Measurements from ENCODE around the gene IL20.

The IL20 gene, protein sequence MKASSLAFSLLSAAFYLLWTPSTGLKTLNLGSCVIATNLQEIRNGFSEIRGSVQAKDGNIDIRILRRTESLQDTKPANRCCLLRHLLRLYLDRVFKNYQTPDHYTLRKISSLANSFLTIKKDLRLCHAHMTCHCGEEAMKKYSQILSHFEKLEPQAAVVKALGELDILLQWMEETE

DNA sequence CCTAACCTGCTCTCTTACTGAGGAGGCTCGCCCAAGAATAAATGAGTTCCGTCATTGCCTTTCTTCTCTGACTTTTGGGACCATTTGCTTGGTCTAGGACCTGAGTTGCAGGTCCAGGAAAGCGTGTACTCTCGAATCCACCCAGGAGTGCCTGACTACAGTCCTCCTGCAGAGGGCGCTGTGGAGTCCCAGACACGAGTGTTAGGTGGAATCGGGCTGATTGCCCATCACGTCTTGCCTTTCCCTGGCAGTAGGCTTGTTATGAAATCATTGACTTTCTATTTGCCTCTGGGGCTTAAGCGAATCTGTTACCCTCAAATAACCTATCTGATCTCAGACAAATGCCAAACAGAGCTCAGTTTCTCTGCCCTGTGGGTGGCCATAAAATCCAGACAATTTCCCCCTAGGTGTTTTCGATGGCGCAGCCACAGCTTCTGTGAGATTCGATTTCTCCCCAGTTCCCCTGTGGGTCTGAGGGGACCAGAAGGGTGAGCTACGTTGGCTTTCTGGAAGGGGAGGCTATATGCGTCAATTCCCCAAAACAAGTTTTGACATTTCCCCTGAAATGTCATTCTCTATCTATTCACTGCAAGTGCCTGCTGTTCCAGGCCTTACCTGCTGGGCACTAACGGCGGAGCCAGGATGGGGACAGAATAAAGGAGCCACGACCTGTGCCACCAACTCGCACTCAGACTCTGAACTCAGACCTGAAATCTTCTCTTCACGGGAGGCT, at the start of gene IL20:
IL20 (plus strand) TSS at position 685 of the 733 bp plus-strand sequence. CDS start 230 bp downstream, outside the sequence.
- DNase-seq: peak; percentile 44

DNA sequence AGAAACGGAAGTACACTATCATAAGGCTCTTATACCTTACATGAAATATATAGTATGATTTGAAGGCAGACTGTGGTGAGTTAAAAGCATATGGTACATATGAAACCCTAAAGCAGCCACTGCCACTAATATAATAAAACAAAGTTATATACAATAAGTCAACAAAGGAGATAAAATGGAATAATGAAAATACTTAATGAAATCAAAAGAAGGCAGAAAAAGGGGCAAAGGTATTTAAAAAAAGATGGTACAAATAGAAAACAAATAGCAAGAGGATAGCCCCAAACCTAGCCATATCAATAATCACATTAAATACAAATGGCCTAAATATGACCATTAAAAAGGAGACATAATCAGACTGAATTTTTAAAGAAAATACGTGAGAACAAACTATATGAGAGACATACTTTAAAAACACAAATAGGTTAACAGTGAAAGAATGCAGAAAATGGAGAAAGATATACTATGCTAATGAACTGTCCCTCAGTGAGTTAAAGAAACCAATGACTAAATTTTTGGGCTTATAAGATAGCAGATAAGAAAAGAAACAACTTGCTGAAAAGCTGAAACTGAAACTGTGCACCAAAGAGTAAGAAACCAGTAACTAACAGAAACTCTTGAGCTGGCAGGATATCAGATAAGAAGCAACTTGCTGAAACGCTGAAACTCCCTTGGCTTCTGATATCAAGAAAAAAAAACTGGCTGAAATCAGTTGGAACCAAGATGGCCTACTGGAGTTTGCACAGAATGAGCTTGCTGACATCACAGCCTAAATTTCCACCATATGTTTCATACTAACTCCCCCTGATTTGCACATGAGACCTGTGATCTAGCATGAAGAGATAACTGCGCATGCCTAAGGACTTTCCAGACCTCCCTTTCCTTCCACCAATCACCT, 48.8 kb upstream of the IL20 start:
- DNase-seq: no peak

DNA sequence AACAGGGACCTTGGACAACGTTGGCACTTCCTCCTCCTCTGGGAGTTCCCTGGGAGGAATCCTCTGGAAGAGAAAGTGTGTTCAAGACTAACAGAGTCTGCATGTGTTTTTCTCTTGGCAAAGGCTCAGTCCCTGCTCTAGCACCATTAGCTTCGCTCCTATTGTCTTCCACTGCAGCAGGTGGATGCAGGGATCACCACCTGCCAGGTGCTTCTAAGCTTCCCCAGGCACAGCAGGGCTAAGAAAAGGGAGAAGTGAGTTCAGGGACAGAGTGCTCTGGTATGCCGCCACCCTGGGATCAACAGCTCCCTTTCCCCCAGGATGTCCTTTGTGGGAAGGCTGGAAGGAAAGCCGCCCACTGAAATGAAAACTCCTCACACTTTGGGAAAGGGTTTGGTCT, 43.9 kb upstream of the IL20 start:
- no peak for DNase-seq

- DNase-seq: no peak
Observed at GRCh38 chr1:206823727-206824126, 41.7 kb upstream of the IL20 start.

DNA sequence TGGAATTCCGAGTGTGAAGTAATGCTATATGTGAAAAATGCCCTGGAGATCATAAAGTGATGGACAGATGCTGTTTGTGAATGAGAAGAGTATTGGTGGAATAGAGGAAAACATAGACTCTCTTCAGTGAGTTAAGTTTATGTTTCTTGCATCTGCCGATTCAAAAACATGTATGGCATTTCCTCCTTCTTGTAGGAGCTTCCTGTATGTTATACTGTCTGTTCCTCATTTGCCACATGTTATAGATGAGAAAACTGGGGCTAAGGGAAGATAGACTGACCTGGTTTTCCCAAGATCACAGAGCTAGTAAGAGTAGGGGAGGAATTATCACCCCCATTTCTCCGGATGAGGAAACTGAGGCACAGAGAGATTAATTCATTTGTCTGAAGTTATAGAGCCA, 41.1 kb upstream of the IL20 start:
- no peak for DNase-seq

DNA sequence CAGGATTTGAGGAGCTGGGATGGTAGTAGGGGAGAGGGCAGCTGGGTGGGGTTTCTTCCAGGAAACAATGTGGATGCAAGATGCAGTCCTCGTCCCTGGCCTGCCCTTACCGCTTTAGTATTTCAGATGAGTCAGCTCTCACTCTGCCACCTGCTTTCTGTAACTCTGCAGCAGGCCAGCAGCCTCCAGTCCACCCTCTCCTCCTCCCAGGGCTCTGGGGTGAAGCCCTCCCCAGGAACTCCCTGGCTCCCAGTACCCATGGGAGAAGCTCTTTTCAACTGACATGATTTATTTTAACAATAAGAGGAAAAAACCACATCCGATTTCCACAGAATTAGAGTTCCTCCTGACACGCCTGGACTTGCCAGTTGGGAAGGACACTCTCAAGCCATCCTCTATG, 39.0 kb upstream of the IL20 start:
- no peak for DNase-seq

- no peak for DNase-seq
Observed at GRCh38 chr1:206828061-206828460, 37.4 kb upstream of the IL20 start.

DNA sequence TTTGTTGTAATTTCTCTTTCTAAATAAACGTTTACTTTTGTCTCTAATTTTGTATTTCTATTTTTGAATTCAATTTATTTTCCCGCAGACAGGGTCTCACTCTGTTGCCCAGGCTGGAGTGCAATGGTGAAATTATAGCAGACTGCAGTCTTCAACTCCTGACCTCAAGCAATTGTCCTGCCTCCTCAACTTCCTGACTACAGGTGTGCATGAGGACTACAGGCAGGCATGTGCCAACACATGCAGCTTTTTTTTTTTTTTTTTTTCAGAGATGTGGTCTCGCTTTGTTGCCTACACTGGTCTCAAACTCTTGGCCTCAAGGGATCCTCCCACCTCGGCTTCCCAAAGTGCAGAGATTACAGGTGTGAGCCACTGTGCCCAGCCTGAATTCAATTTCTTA, 36.7 kb upstream of the IL20 start:
- no peak for DNase-seq

GRCh38 chr1:206829282-206829681, 36.1 kb upstream of the IL20 start:
- DNase-seq: no peak

DNA sequence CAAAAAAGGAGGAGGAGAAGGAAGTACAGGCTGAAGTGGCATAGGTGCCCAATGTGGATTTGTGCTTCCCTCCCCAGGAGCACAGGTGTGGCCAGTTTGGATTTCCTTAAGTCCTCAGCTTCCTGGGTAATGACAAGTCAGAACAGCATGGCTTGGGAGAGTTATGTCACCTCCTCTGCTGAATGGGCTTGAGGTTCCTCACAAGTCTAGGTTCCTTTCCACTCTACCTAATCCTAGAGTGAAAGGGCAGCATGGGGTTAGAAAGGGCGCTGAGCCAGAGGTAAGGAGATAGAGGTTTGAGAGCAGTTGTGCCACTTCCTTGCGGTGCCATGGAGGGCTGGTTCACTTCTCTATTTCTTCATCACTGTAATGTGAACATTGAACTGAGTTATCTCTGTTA, 35.5 kb upstream of the IL20 start:
- no peak for DNase-seq

DNA sequence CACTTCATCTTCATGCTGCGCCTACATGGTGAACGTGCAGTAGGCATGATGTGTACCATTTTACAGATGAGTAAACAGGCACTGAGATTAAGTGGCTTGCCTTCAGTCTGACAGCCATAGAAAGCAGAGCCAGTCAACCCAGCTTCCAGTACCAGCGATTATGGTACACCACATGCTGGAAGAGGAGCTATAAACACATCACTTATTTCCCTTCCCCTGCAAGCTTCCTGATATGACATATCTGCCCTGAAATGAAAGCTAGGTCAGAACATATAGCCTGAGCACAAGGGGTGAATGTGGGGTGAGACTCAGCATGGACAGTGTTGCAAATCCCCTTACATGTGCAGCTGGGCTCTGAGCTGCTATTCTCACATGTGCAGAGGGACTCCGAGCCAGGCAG, 33.8 kb upstream of the IL20 start:
- no peak for DNase-seq

- DNase-seq: no peak
Observed at GRCh38 chr1:206832352-206832880, 33.0 kb upstream of the IL20 start.

GRCh38 chr1:206833106-206833680, 32.2 kb upstream of the IL20 start:
- DNase-seq: no peak

DNA sequence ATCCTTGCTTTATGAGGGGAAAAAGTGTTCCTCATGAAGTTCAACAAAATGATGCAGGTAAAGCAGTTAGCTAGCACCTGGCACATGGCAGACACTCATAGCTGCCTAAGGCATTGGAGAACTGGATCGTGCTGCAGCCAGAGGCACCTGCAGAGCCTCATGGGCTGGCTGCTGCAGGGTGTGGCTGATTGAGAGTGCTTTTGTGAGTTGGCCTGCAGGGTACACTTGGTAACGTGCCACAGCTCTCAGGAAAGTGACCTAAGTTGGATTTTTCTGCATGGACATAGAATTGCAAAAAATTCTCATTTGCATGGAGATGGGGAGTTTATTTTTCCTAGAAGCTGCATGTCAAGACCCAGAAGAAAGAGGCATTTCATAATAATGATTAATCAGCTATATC, 31.6 kb upstream of the IL20 start:
- no peak for DNase-seq

DNA sequence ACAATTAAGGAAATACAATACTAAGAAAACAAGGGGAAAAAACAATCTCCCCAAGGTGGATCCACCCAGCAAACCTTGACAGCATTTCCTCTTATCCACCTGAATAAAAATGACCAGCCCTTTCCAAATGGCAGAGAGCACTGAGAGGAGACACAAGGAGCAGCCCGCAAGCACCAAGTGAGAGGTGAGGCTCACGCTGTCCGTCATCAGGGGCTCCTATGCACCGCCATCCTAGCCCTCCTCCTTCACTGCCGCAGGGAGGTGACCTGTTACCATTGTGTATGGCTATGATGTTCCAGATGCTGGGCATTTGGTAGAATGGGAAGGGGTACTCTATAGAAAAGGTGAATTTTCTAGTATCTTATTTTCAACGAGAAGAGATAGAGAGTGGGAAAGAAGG, 31.2 kb upstream of the IL20 start:
- no peak for DNase-seq

DNA sequence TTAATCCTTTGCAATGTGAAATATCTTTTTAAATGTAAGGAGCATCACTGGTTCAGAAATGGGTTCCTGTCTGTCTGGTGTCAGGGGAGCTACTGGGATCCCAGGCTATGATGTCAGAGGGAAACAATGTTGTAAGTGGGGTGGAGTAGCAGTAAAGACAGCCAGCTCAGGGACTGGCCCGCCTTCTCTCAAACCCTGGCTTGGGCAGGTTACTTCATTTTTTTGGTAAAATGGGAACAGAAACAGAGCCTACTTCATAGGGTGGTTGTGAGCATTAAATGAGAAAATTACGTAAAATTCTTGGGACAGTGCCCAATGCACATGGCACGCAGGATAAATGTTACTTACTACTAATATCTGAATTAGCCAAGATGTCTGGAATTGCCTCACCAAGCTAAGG, 30.7 kb upstream of the IL20 start:
- no peak for DNase-seq

- DNase-seq: no peak
Observed at GRCh38 chr1:206835186-206835585, 30.2 kb upstream of the IL20 start.

DNA sequence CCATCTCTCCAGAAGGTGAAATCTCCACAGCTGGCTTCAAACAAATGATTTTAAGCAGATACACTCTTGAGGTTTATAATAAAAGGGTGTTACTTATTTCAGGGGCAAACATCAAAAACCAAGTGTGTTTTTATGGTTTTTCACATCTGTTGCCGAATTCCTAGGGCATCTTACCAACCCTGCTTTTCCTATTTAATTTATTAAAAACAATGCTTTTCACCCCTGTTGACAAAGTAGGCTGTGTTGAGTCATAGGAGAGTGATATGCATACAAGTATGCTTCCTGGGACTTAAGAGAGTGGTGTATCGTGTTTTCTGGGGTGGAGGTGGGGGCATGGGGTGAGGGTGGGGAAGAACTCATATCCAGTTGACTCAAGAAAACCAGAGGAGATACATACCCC, 29.3 kb upstream of the IL20 start:
- no peak for DNase-seq

DNA sequence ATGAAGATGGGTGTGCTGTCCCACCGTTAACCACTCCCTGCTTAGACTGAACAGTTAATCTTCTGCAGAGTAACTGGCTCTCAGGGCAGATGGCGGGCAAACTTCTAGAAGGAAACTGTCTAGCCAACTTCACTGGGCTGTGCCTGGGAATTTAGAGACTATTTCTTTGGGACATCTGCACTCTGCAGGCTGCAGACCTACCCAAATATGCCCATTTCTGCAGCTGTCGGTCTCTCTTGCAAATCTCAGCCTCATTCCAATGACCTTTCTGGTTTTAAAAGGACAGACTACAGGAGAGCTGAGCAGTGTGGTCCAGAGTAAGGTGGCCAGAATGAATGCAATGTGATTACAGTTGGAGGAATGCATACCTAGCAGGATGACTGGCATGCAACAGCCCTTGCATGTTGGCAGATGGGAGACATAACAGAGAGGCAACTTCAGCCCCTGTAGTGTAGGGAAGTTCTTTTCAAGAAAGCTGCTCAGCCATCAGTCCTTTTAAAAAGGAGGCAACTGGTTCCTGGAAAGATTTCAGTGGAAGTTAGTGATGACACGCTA, 26.3 kb upstream of the IL20 start:
- DNase-seq: no peak

GRCh38 chr1:206839857-206840256, 25.6 kb upstream of the IL20 start:
- no peak for DNase-seq

GRCh38 chr1:206841609-206842323, 23.7 kb upstream of the IL20 start:
- no peak for DNase-seq

GRCh38 chr1:206842854-206843253, 22.6 kb upstream of the IL20 start:
- DNase-seq: no peak

All from amniotic stem cell (primary cell).